Neural cell (in vitro differentiated cells): ENCODE data around the gene CLDN24.

Experiments
- EP300 ChIP-seq: fragments of 450-650 bp; conservative IDR thresholded peaks from 2 replicates; pipeline ENCODE4 v1.6.1; 2014; ENCODE audit warnings: antibody characterized with exemption, mild to moderate bottlenecking, moderate library complexity; ENCODE audit not compliant: poor library complexity, severe bottlenecking
- EZH2 ChIP-seq: fragments of 200-600, 300-800 bp; shearing (Covaris generic), sonication (generic); IDR thresholded peaks from 2 replicates; pipeline ENCODE4 v1.6.1; 2014; ENCODE audit warnings: antibody characterized with exemption, low read length, borderline replicate concordance, mild to moderate bottlenecking; ENCODE audit not compliant: insufficient read depth, poor library complexity, severe bottlenecking
- POLR2AphosphoS5 ChIP-seq: IDR thresholded peaks from 2 replicates; pipeline ENCODE4 v1.6.1; 2012
- REST ChIP-seq: IDR thresholded peaks from 2 replicates; pipeline ENCODE4 v1.6.1; 2012; ENCODE audit warnings: borderline replicate concordance
- TAF1 ChIP-seq: IDR thresholded peaks from 2 replicates; pipeline ENCODE4 v1.6.1; 2012; ENCODE audit warnings: low read depth
- TF ChIP-seq, protein P1 (sequence below): fragments of 450-650 bp; IDR thresholded peaks from 2 replicates; pipeline ENCODE4 v1.5.1; 2014; ENCODE audit warnings: antibody characterized with exemption, mild to moderate bottlenecking, moderate library complexity; ENCODE audit not compliant: poor library complexity, severe bottlenecking

- TF ChIP-seq, protein P1, sequence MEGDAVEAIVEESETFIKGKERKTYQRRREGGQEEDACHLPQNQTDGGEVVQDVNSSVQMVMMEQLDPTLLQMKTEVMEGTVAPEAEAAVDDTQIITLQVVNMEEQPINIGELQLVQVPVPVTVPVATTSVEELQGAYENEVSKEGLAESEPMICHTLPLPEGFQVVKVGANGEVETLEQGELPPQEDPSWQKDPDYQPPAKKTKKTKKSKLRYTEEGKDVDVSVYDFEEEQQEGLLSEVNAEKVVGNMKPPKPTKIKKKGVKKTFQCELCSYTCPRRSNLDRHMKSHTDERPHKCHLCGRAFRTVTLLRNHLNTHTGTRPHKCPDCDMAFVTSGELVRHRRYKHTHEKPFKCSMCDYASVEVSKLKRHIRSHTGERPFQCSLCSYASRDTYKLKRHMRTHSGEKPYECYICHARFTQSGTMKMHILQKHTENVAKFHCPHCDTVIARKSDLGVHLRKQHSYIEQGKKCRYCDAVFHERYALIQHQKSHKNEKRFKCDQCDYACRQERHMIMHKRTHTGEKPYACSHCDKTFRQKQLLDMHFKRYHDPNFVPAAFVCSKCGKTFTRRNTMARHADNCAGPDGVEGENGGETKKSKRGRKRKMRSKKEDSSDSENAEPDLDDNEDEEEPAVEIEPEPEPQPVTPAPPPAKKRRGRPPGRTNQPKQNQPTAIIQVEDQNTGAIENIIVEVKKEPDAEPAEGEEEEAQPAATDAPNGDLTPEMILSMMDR: no peak
- TF ChIP-seq TAF1 (no peak), EP300 (no peak), POLR2AphosphoS5 (no peak), REST (no peak), EZH2 (no peak)
These were observed 41.8 kb upstream of the CLDN24 start for GRCh38 chr4:183364025-183364424.
